HG03025 (cell line): ENCODE data around the gene CNTN1.

Source experiments
- ATAC-seq: cut with Tn5 transposase; IDR thresholded peaks from one replicate; pipeline ENCODE4 v1.9.1; 2021; ENCODE audit warnings: mild to moderate bottlenecking, moderate library complexity; ENCODE audit not compliant: unreplicated experiment, low FRiP score

CNTN1 gene

DNA sequence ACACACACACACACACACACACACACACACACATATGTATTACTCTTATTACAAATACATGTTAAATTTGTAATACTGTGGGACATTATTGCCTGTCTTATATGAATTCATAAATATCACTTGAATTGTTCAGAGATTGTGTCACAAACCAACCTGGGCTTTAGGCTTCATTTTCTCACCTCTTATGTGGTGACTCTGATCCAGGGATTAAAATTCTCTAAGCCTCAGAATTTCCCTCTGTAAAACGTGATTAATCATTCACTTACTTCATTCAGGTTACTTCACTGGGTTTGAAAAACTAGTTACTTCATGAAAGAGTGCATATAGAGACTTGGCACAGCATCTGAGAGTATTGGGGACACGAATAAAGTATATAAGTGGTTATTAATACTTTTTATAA lies 255.6 kb downstream of the CNTN1 start:
- no peak for ATAC-seq

GRCh38 chr12:40953076-40953475 lies 260.8 kb downstream of the CNTN1 start:
- no peak for ATAC-seq

DNA sequence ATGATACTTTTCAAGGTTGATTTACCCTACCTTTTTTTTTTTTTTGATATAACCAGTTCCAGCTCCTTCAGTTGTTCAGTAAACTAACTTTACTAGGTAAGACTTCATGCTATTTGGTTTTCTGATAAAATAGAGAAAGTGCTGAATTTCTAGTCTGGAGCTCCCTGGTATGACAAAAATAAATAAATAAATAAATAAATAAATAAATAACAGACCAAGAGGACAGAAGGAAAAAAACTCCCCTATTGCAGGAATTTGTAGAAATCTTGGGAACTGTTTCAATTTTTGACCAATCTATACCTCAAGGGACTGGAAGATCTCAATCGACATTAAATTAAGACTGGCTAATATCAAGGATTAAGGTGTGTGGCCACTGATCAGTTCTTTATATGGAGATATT lies 265.2 kb downstream of the CNTN1 start:
- ATAC-seq: no peak

GRCh38 chr12:40959041-40959440 lies 266.8 kb downstream of the CNTN1 start:
- no peak for ATAC-seq

DNA sequence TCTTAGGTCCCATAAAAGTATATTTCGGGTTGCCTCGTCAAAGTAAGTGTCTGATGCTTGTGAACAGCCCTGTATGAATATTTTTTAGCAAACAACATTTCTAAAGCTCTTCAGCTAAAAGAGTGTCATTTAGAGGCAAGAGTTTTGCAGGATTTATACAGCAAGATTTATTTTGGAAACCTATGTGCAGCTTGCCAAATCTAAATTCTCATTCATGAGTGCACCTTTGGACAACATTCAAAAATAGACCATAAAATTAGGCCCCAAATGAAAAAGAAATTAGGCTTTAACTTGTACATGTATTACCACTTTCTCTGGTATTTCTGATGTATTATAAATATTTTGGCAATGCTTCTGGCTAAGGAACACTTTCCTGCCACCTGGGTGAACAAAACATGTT lies 271.5 kb downstream of the CNTN1 start:
- no peak for ATAC-seq

GRCh38 chr12:40969796-40970195 lies 277.6 kb downstream of the CNTN1 start:
- ATAC-seq: no peak

DNA sequence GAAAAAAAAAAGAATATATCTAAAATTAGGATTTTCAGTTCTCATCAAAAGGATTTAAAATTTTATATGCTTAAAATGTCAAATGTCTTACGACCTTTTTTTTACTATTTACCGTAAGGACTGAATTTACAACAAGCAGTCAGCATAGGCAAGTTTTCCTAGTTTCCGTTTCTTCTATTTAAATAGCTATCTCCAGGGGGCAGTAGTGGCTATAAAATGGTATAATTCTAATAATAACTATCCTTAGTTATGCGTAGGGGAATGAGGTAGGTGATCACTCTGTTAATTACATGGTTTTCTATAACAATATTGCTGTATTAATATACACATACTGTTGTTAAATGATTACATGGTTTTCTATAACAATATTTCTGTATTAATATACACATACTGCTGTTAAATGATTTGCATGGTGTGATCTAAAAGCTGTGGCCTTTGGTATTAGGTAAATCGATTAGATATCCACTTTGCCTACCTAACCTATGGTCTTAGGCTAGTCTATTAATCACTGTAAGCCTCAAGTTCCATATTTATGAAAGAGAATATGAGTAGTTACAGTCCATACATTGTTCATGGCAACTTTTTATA lies 278.2 kb downstream of the CNTN1 start:
- no peak for ATAC-seq

DNA sequence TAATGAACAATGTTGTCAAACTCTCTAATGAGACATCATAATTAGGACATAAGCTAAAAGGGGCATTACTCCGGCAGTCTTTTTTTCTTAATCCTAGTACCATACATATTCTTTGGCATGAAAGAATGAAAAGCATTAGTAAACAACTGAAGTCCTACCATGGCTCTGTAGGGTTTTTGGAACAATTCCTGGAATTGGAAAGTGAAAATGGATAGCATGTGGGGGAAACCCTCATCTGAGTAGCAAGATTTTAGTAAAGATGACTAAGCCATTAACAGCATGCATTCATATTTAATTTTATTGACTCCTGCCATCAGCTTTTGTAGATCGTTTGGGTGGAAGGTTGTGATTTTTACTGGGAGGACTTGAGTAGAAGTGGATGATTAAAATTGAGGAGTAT lies 279.7 kb downstream of the CNTN1 start:
- ATAC-seq: no peak

GRCh38 chr12:40976546-40976945 lies 284.3 kb downstream of the CNTN1 start:
- ATAC-seq: no peak

GRCh38 chr12:40980427-40980961 lies 288.3 kb downstream of the CNTN1 start:
- ATAC-seq: no peak

- no peak for ATAC-seq
Measured at GRCh38 chr12:40986001-40986400, 293.8 kb downstream of the CNTN1 start.

DNA sequence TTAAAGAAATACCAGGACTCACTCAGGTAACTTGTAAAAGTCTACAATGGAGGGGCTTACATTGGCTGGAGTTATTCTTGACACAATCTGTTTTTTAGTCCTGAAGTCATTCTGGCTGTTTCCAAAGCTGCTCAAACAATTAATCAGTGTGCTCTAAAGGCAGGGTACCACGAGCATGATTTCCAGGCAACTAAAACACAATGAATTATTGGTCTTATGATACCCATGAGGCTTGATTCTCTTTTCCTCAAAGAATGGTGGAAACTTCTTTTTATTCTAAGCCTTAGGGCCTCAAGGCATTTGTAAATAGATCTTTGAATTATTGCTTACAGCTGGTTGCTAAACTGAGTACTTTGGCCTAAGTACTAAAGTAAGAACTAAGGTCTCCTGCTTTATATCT lies 296.1 kb downstream of the CNTN1 start:
- no peak for ATAC-seq

- no peak for ATAC-seq
Measured at GRCh38 chr12:40988824-40989223, 296.6 kb downstream of the CNTN1 start.

DNA sequence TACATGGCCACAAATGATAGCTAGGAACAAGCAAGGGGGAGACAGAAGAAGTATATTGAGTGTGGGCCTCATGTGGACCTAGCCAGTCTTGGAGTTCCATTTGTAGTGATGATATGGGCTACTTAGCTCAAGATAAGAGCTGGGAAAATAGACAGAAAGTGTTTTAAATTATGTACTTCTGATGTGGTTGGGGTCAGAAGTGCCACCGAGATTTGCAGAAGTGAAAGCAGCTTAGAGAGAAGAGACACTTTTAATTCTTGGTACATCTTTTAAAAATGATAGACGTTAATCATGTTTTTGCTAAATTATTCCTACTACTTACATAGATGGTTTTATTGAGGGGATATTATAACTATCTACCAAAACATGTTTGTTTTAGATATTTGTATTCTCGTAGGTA lies 297.5 kb downstream of the CNTN1 start:
- no peak for ATAC-seq

DNA sequence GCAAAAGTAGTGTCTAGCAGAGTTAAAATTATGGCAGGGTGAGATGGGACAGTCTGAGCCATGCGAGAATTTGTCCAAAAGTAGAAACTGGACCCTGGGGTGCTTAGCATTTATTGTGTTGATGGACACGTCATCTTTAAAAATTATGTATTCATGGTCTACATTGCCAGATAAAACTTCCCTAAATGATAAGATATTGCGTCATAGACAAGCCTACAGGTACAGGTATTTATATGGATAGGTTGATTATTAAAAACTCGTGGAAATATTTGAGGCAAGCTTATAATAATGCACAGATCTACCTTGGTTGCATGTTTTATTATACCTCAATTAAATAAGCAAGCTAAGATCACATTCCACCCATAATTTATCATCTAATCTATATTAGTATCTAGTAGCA lies 299.9 kb downstream of the CNTN1 start:
- no peak for ATAC-seq

DNA sequence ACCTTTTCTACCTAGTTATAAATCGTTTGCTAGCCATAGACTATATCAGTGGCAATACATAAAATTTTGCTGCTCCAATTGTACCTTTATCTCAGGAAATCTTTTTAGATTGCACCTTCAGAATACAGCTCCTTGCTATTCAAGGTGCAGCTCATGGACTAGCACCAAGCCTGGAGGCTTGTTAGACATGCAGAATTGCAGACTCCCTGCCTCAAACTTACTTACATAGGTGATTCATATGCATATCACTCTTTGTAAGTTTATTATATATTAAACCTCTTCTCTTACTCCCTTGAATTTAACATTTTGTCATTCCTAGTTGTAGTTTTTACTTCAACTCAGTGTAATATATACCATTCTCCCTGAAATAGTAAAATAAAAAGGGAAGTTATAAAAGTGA lies 300.4 kb downstream of the CNTN1 start:
- no peak for ATAC-seq

- no peak for ATAC-seq
Measured at GRCh38 chr12:40993158-40993557, 300.9 kb downstream of the CNTN1 start.

- ATAC-seq: no peak
Measured at GRCh38 chr12:40996091-40996490, 303.9 kb downstream of the CNTN1 start.

DNA sequence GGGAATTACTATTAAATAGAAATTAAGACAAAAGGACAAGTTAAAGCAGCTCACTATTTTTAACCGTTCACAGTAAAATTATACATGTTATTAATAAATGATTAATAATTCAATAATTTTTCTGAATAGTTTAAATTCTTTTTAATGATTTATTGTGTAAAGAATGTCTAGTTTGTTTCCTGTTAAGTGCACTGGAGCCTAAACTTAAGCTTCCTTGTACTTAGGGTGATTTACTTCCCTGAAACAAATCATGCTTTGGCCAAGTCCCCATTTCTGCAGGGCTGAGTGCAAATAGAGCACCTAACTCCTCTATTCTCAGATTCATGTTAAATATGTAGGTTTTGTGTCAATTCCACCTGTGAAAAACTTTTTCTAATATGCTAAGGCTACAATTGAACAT lies 307.0 kb downstream of the CNTN1 start:
- ATAC-seq: no peak

DNA sequence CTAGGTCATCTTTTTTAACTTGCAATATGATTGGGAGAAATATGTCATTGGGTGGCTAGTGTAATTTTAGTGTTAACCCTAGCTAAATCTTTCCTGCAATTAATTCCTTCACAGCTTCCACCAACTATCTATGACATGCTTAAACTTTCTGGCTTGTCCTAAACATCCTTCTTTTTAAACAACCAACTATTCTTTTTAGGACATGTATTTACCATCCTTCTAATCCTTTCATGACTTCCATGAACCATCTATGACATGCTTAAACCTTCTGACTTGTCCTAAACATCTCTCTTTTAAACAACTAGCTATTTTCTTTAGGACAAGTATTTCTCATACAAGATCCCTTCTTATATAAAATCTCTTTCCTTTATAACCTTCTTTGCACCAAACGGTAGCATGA lies 316.2 kb downstream of the CNTN1 start:
- no peak for ATAC-seq

DNA sequence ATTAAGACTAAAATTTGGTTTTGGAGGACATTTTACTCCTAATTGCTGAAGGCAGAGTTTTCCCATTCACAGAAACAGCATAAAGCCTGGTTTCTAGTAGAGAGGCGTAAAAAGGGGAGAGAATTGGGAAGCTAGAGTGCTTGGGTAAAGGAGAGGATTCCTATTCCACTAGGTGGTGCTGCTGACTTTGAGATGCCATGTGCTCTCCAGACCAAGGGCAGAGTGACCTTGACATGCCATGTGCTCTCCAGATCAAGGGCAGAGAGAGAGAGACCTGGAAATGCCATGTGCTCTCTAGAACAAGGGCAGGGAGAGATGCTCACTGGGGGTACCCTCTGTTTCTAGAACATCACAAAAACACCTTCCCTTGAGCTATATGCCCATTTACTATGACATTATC lies 319.7 kb downstream of the CNTN1 start:
- no peak for ATAC-seq

- ATAC-seq: no peak
Measured at GRCh38 chr12:41013881-41014642, 321.8 kb downstream of the CNTN1 start.
